ACHN (cell line): ENCODE data around the gene UNC45A.

Experiments used
- DNase-seq: peaks from one replicate; pipeline ENCODE4 v3.0.0-alpha.2; 2015
- in situ Hi-C: cut with HindIII; loops from 2 replicates; pipeline ENCODE4 v1.10.0; 2017; ENCODE audit warnings: low sequenced_read_pairs, low pct_ligation_motif_present, low pct_unique_long_range_greater_than_20kb

Gene UNC45A

GRCh38 chr15:90933301-90933700, 1.8 kb upstream of the UNC45A start:
- no peak for DNase-seq
- in situ Hi-C loops: no loop called here

- peak; percentile 82 for DNase-seq
- in situ Hi-C loops: no loop called here
Observed at GRCh38 chr15:90934256-90934948, 683 bp upstream of the UNC45A start.

- in situ Hi-C loops: no loop called here
- no peak for DNase-seq
Observed at GRCh38 chr15:90936823-90937222, 1.7 kb downstream of the UNC45A start.

GRCh38 chr15:90938261-90938660, 3.2 kb downstream of the UNC45A start:
- no peak for DNase-seq
- in situ Hi-C loops: no loop called here

- in situ Hi-C loops: no loop called here
- DNase-seq: no peak
Observed at GRCh38 chr15:90939756-90940155, 4.7 kb downstream of the UNC45A start.

- DNase-seq: no peak
- in situ Hi-C loops: no loop called here
Observed at GRCh38 chr15:90941038-90941437, 6.0 kb downstream of the UNC45A start.

- no peak for DNase-seq
- in situ Hi-C loops: no loop called here
Observed at GRCh38 chr15:90942354-90943120, 7.5 kb downstream of the UNC45A start.

- DNase-seq: no peak
- in situ Hi-C loops: no loop called here
Observed at GRCh38 chr15:90945091-90945490, 10.0 kb downstream of the UNC45A start.

- no peak for DNase-seq
- in situ Hi-C loops: no loop called here
Observed at GRCh38 chr15:90946538-90946937, 11.5 kb downstream of the UNC45A start.

GRCh38 chr15:90946941-90947576, 12.0 kb downstream of the UNC45A start:
- DNase-seq: no peak
- in situ Hi-C loops: no loop called here

GRCh38 chr15:90947577-90948357, 12.7 kb downstream of the UNC45A start:
- in situ Hi-C loops: no loop called here
- DNase-seq: no peak

- DNase-seq: no peak
- in situ Hi-C loops: no loop called here
Observed at GRCh38 chr15:90948506-90948905, 13.4 kb downstream of the UNC45A start.

- DNase-seq: no peak
- in situ Hi-C loops: no loop called here
Observed at GRCh38 chr15:90949979-90950675, 15.0 kb downstream of the UNC45A start.

GRCh38 chr15:90950676-90951075, 15.6 kb downstream of the UNC45A start:
- in situ Hi-C loops: no loop called here
- DNase-seq: no peak

GRCh38 chr15:90952901-90953677, 18.0 kb downstream of the UNC45A start:
- DNase-seq: no peak
- in situ Hi-C loops: no loop called here

- DNase-seq: no peak
- in situ Hi-C loops: no loop called here
Observed at GRCh38 chr15:90953947-90954711, 19.0 kb downstream of the UNC45A start.
